OCI-LY3 (cell line): ENCODE measurements around the gene ZNF438.

Source experiments
- EZH2phosphoT487 ChIP-seq: fragments of 200-600 bp; shearing (Covaris generic); IDR thresholded peaks from 2 replicates; pipeline ENCODE4 v1.6.1; 2018; ENCODE audit warnings: antibody characterized with exemption, mixed run types, low read depth
- TF ChIP-seq, protein P1 (sequence below): fragments of 200-600, 300-600 bp; sonication (generic); IDR thresholded peaks from 2 replicates; pipeline ENCODE4 v1.5.1; 2014; ENCODE audit warnings: antibody characterized with exemption, low read length, low read depth

DNA sequence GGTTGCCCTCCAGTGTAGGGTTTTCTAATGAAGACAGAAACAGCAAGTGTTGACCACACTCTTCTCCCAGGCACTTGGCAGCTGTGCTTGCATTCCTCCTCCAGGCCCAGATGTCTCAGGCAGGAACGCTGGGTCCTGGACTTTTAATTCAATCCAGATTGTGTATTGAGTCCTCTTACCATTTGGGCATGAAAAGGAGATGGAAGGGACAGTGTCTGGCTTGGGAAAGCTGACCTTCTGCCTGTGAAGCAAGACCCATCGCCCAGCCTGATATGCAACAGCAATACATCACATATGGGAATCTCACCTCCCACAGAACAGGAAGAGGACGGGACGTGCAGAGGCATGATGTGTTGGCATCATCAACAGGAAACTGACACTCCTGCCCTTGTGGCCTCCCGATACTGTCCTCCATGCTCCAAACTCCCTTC, 227.8 kb downstream of the ZNF438 start:
- TF ChIP-seq, protein P1, sequence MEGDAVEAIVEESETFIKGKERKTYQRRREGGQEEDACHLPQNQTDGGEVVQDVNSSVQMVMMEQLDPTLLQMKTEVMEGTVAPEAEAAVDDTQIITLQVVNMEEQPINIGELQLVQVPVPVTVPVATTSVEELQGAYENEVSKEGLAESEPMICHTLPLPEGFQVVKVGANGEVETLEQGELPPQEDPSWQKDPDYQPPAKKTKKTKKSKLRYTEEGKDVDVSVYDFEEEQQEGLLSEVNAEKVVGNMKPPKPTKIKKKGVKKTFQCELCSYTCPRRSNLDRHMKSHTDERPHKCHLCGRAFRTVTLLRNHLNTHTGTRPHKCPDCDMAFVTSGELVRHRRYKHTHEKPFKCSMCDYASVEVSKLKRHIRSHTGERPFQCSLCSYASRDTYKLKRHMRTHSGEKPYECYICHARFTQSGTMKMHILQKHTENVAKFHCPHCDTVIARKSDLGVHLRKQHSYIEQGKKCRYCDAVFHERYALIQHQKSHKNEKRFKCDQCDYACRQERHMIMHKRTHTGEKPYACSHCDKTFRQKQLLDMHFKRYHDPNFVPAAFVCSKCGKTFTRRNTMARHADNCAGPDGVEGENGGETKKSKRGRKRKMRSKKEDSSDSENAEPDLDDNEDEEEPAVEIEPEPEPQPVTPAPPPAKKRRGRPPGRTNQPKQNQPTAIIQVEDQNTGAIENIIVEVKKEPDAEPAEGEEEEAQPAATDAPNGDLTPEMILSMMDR: no peak
- no peak for TF ChIP-seq EZH2phosphoT487
